HepG2 (cell line): ENCODE results near the gene RCC1. TPM values are rescaled to one million over a fixed set of nuclear protein-coding genes. Genes with fewer than 3 reads are reported as not detected.
A peak's percentile ranks its signal among the peaks of the same experiment; 100 is the strongest.

Experiments
- AGO2 ChIP-seq: fragments of 200-400 bp; formaldehyde crosslinking; optimal IDR thresholded peaks from 2 replicates; pipeline ENCODE3; 2017; ENCODE audit warnings: mild to moderate bottlenecking, low read depth, low read length, moderate library complexity
- ELF1 ChIP-seq: sonication (generic); formaldehyde crosslinking; IDR thresholded peaks from 2 replicates; pipeline ENCODE4 v1.4.0; 2020; ENCODE audit warnings: missing genetic modification reagents
- HES4 ChIP-seq: sonication (generic); formaldehyde crosslinking; IDR thresholded peaks from 2 replicates; pipeline ENCODE4 v1.9.0; 2021; ENCODE audit warnings: mild to moderate bottlenecking, missing genetic modification reagents, borderline replicate concordance
- HOXA3 ChIP-seq: sonication (generic); formaldehyde crosslinking; IDR thresholded peaks from 2 replicates; pipeline ENCODE4 v1.5.0; 2020; ENCODE audit warnings: missing genetic modification reagents
- KMT2B ChIP-seq: IDR thresholded peaks from 2 replicates; pipeline ENCODE4 v1.6.1; 2016; ENCODE audit warnings: missing genetic modification reagents, missing compliant biosample characterization
- MXI1 ChIP-seq: IDR thresholded peaks from 3 replicates; pipeline ENCODE4 v1.6.1; 2012; ENCODE audit warnings: low read depth, low read length, inconsistent platforms, borderline replicate concordance
- NCOA1 ChIP-seq: sonication (generic); formaldehyde crosslinking; IDR thresholded peaks from 2 replicates; pipeline ENCODE4 v1.9.0; 2021; ENCODE audit warnings: missing genetic modification reagents
- PHB2 ChIP-seq: fragments of 450-650 bp; IDR thresholded peaks from 2 replicates; pipeline ENCODE4 v1.6.1; 2018; ENCODE audit not compliant: partially characterized antibody
- RBM39 ChIP-seq: fragments of 200-400 bp; formaldehyde crosslinking; IDR thresholded peaks from one replicate; pipeline ENCODE4 v1.6.1; 2018; ENCODE audit warnings: antibody characterized with exemption, mild to moderate bottlenecking, low read depth, low read length; ENCODE audit not compliant: poor library complexity, severe bottlenecking
- SIN3B ChIP-seq: fragments of 150-350 bp; IDR thresholded peaks from 2 replicates; pipeline ENCODE4 v1.6.1; 2014; ENCODE audit warnings: low read length
- SP140L ChIP-seq: sonication (generic); formaldehyde crosslinking; IDR thresholded peaks from 2 replicates; pipeline ENCODE4 v1.4.0; 2020; ENCODE audit warnings: missing genetic modification reagents, borderline replicate concordance
- TBX3 ChIP-seq: fragments of 450-650 bp; IDR thresholded peaks from 2 replicates; pipeline ENCODE4 v1.6.1; 2017; ENCODE audit warnings: antibody characterized with exemption, mild to moderate bottlenecking, inconsistent platforms, borderline replicate concordance
- YEATS2 ChIP-seq: sonication (generic); formaldehyde crosslinking; IDR thresholded peaks from 2 replicates; pipeline ENCODE4 v1.4.0; 2020; ENCODE audit warnings: missing genetic modification reagents, borderline replicate concordance
- YY1 ChIP-seq: IDR thresholded peaks from 2 replicates; pipeline ENCODE4 v1.6.1; 2011; ENCODE audit warnings: low read length, low read depth, moderate library complexity, mild to moderate bottlenecking; ENCODE audit not compliant: insufficient read depth, insufficient replicate concordance
- ZBTB21 ChIP-seq: sonication (generic); formaldehyde crosslinking; IDR thresholded peaks from 2 replicates; pipeline ENCODE4 v1.4.0; 2020; ENCODE audit warnings: missing genetic modification reagents
- ZMYM4 ChIP-seq: sonication (generic); formaldehyde crosslinking; IDR thresholded peaks from 2 replicates; pipeline ENCODE4 v1.8.1; 2023; ENCODE audit warnings: mild to moderate bottlenecking, missing genetic modification reagents
- ZNF121 ChIP-seq: sonication (generic); formaldehyde crosslinking; IDR thresholded peaks from 2 replicates; pipeline ENCODE4 v1.5.0; 2020; ENCODE audit warnings: mild to moderate bottlenecking, missing genetic modification reagents
- ZNF547 ChIP-seq: sonication (generic); formaldehyde crosslinking; IDR thresholded peaks from 2 replicates; pipeline ENCODE4 v1.5.1; 2020; ENCODE audit warnings: mild to moderate bottlenecking, missing genetic modification reagents
- ZNF569 ChIP-seq: sonication (generic); formaldehyde crosslinking; IDR thresholded peaks from 2 replicates; pipeline ENCODE4 v1.5.0; 2020; ENCODE audit warnings: mild to moderate bottlenecking, missing genetic modification reagents, moderate library complexity, borderline replicate concordance
- ZNF75D ChIP-seq: sonication (generic); formaldehyde crosslinking; IDR thresholded peaks from 2 replicates; pipeline ENCODE4 v1.8.1; 2023; ENCODE audit warnings: missing genetic modification reagents, mild to moderate bottlenecking, borderline replicate concordance
- polyA plus RNA-seq, 8 experiments: library from polyadenylated mRNA; depleted of rRNA in 3 of 8; stranded (reverse) in 7 of 8; unstranded in 1 of 8; fragments of >200 nt; fragmentation: Illumina TruSeq in 4 of 8; extraction: Trizol in 4 of 8; gene quantifications; 2 replicates each; pipeline versions ENCODE4 v1.2.1 to v1.2.3, GENCODE V29; 2011 to 2016; ENCODE audit warnings: low read depth in 4 of 8, missing spikeins in 1 of 8, mixed read lengths in 1 of 8; ENCODE audit not compliant: insufficient read depth in 1 of 8
- total RNA-seq, 5 experiments: library from RNA; depleted of rRNA; stranded (reverse); fragments of >200 nt; fragmentation: Illumina TruSeq; extraction: Trizol; gene quantifications; 2 replicates each; pipeline ENCODE4 v1.2.3, GENCODE V29; 2016; ENCODE audit warnings: low read depth in 1 of 5
- TF ChIP-seq, protein P1 (sequence below): IDR thresholded peaks from 2 replicates; pipeline ENCODE4 v1.6.1; 2012; ENCODE audit warnings: inconsistent platforms
- TF ChIP-seq, protein P2 (sequence below): sonication (generic); formaldehyde crosslinking; IDR thresholded peaks from 2 replicates; pipeline ENCODE4 v1.4.0; 2020; ENCODE audit warnings: mild to moderate bottlenecking, missing genetic modification reagents

Gene RCC1
- total and polyA plus RNA-seq, 2 of the 13 experiments (the other 11 are each of a cell fraction or from before 2014, with no cell fraction given), result 47.2 to 80.8 TPM

DNA sequence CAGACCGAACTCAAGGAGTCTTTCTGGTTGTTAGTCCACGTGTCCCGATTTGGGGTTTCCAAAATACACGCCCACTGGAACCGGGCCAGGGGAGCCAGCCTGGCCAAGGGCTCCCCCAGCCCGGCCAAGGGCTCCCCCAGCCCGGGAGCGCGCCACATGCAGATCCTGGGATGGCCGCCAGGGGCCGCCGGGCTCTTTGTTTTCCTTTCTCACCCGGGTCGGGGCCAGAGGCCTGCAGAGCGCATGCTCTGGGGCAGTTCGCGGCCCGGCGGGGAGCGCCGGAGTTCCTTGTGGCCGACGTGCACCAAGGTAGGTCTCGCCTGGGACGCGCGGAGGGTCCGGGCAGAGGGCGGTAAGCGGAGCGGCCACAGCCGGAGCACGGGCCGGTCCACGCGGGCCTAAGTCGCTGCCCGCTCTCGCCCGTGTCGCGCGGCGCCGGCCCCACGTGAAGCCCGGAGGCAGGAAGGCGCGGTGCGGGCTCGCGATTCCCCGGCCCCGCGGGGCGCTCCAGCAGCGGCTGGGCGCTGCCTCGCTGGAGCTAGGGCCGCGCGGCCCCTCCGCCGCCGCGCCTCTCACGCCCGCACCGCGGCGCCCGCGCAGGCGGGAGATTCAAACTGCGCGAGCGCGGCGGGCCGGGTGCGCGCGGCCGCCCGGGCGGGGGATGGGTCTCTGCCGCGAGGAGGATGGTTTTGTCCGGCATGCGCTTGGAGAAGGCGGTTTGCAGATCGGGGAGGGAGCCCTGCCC, 12.3 kb downstream of the RCC1 start (continued):
- TF ChIP-seq NCOA1 (CRISPR knock-in tag), result 0 out of 2 replicates have a peak, but pooled peaks have one; percentile 65
- TF ChIP-seq MXI1, result peak; percentile 72; the same call in 2 of the 3 replicates
- TF ChIP-seq ZNF121 (CRISPR knock-in tag), result no peak
- TF ChIP-seq, protein P1, sequence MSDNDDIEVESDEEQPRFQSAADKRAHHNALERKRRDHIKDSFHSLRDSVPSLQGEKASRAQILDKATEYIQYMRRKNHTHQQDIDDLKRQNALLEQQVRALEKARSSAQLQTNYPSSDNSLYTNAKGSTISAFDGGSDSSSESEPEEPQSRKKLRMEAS, result peak; percentile 75
- TF ChIP-seq ZMYM4 (CRISPR knock-in tag), result peak; percentile 58; the same call in 1 of the 2 replicates
- no peak for TF ChIP-seq ZNF75D (CRISPR knock-in tag)
- no peak for TF ChIP-seq ZNF569 (CRISPR knock-in tag)
- 0 out of 2 replicates have a peak, but pooled peaks have one; percentile 45 for TF ChIP-seq YEATS2 (CRISPR knock-in tag)
- 0 out of 2 replicates have a peak, but pooled peaks have one; percentile 22 for TF ChIP-seq TBX3
- TF ChIP-seq KMT2B (CRISPR knock-in tag), result no peak; the same call in 1 of the 2 replicates
- peak; percentile 70 for TF ChIP-seq RBM39
- peak; percentile 55 for TF ChIP-seq YY1
- TF ChIP-seq HOXA3, result peak; percentile 24; the same call in 1 of the 2 replicates
- TF ChIP-seq, protein P2, sequence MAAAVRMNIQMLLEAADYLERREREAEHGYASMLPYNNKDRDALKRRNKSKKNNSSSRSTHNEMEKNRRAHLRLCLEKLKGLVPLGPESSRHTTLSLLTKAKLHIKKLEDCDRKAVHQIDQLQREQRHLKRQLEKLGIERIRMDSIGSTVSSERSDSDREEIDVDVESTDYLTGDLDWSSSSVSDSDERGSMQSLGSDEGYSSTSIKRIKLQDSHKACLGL (CRISPR knock-in tag), result peak; percentile 30; the same call in 1 of the 2 replicates
- TF ChIP-seq HES4, result no peak
- TF ChIP-seq AGO2, result peak; percentile 98
- TF ChIP-seq SP140L, result peak; percentile 52; the same call in 1 of the 2 replicates
- no peak for TF ChIP-seq PHB2
- 0 out of 2 replicates have a peak, but pooled peaks have one; percentile 67 for TF ChIP-seq ZNF547 (CRISPR knock-in tag)
- peak; percentile 75 for TF ChIP-seq SIN3B
- TF ChIP-seq ZBTB21 (CRISPR knock-in tag), result no peak
- peak; percentile 60 for TF ChIP-seq ELF1
